ENCODE data around the gene LGALS12. TPM values are rescaled to one million over a fixed set of nuclear protein-coding genes. Genes with fewer than 3 reads are reported as not detected.
A peak's percentile ranks its signal among the peaks of the same experiment; 100 is the strongest.

LGALS12 gene
- total RNA-seq, 1 experiment from 2014 or later = 0.07 TPM

- H3K9me3 ChIP-seq (ENCODE audit: low read length) = peaks cover 7% of the 10 kb centered on the region
- H3K36me3 ChIP-seq (ENCODE audit: low read depth, low read length) = no peaks in the 10 kb centered on the region
- intact Hi-C loops (cut with micrococcal nuclease) = loop anchor here (1.0 to 5.0 kb wide), 4 partner anchors 88 to 258 kb away; no protein-coding TSS in a partner anchor
- ChIA-PET POLR2A (ENCODE audit: unreplicated experiment) (no interaction called here), CTCF (interaction anchor here (0.6 to 1.6 kb wide), 3 partner anchors 29 to 157 kb away, joined by 3 to 9 read pairs (median 9); no protein-coding TSS in a partner anchor)
- H4K20me1 ChIP-seq (ENCODE audit: low read length) = no peaks in the 10 kb centered on the region
- H2AFZ ChIP-seq (ENCODE audit: low read length) = peak overlapping the region; percentile 54
- no peaks in the 10 kb centered on the region for H3K79me2 ChIP-seq (ENCODE audit: low read length)
- no peaks in the 10 kb centered on the region for H3K27me3 ChIP-seq (ENCODE audit: low read length)
- DNase-seq (peak; percentile 86), ATAC-seq (peak; percentile 82)
- no peak overlapping the region for H3K4me3 ChIP-seq (ENCODE audit: low read length)
- TF ChIP-seq CTCF (conservative IDR thresholded peaks at IDR 0.05; ENCODE audit: low read depth, low read length) (peak; percentile 98), EZH2 (IDR thresholded peaks at IDR 0.05; ENCODE audit: low read length, unreplicated experiment) (no peak)
- H3K9me2 ChIP-seq (replicated peaks; ENCODE audit: low read length) = no peaks in the 10 kb centered on the region
- H3F3A ChIP-seq (ENCODE audit: low read length, unreplicated experiment) = no peaks in the 10 kb centered on the region
- 0 out of 2 replicates have a peak, but pooled peaks cover 6% of the 10 kb centered on the region for H3K4me1 ChIP-seq (ENCODE audit: insufficient read depth, low read length)
- no peak overlapping the region for H3K27ac ChIP-seq (ENCODE audit: low read length)
- no peak overlapping the region for H3K9ac ChIP-seq (ENCODE audit: low read length)
- peak overlapping the region; percentile 24; the same call in 1 of the 2 replicates for H3K4me2 ChIP-seq (ENCODE audit: low read length)
- no TSS peak for BruUV-seq (replicated peaks)
Observed at GRCh38 chr11:63478896-63479295, 27.0 kb upstream of the LGALS12 start.

- no peaks in the 10 kb centered on the region for H3K36me3 ChIP-seq (ENCODE audit: low read depth, low read length)
- H3F3A ChIP-seq (ENCODE audit: low read length, unreplicated experiment) = no peaks in the 10 kb centered on the region
- no peak overlapping the region for H3K4me2 ChIP-seq (ENCODE audit: low read length)
- no peaks in the 10 kb centered on the region for H3K79me2 ChIP-seq (ENCODE audit: low read length)
- H3K9me3 ChIP-seq (ENCODE audit: low read length) = peaks cover 7% of the 10 kb centered on the region
- no peaks in the 10 kb centered on the region for H3K9me2 ChIP-seq (replicated peaks; ENCODE audit: low read length)
- H3K4me1 ChIP-seq (ENCODE audit: insufficient read depth, low read length) = 0 out of 2 replicates have a peak, but pooled peaks cover 6% of the 10 kb centered on the region
- no peak for ATAC-seq
- BruUV-seq (replicated peaks) = no TSS peak
- H4K20me1 ChIP-seq (ENCODE audit: low read length) = no peaks in the 10 kb centered on the region
- no peak overlapping the region for H3K4me3 ChIP-seq (ENCODE audit: low read length)
- no peak overlapping the region for H3K27ac ChIP-seq (ENCODE audit: low read length)
- no peak overlapping the region for H2AFZ ChIP-seq (ENCODE audit: low read length)
- CTCF ChIA-PET = no interaction called here
- no peak for DNase-seq
- intact Hi-C loops (cut with micrococcal nuclease) = no loop called here
- H3K9ac ChIP-seq (ENCODE audit: low read length) = no peak overlapping the region
- H3K27me3 ChIP-seq (ENCODE audit: low read length) = no peaks in the 10 kb centered on the region
- TF ChIP-seq EZH2phosphoT487 (IDR thresholded peaks at IDR 0.05; ENCODE audit: borderline replicate concordance, low read length) (no peak), EZH2 (IDR thresholded peaks at IDR 0.05; ENCODE audit: low read length, unreplicated experiment) (no peak), CTCF (conservative IDR thresholded peaks at IDR 0.05; ENCODE audit: low read depth, low read length) (no peak)
- POLR2A ChIA-PET (ENCODE audit: unreplicated experiment) = no interaction called here
Observed at GRCh38 chr11:63480039-63480438, 25.8 kb upstream of the LGALS12 start.

DNA sequence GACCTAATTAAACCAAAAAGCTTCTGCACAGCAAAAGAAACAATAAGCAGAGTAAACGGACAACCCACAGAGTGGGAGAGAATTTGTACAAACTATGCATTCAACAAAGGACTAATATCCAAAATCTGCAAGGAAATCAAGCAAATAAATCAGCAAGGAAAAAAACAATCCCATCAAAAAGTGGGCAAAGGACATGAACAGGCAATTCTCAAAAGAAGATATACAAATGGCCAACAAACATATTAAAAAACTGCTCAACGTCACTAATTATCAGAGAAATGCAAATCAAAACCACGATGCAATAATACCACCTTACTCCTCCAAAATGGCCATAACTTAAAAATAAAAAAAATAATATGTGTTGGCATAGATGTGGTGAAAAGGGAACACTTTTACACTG, 20.1 kb upstream of the LGALS12 start:
- no peak for TF ChIP-seq CTCF (conservative IDR thresholded peaks at IDR 0.05; ENCODE audit: low read depth, low read length)
- no peak for TF ChIP-seq EZH2 (IDR thresholded peaks at IDR 0.05; ENCODE audit: low read length, unreplicated experiment)
- H4K20me1 ChIP-seq (ENCODE audit: low read length) = no peaks in the 10 kb centered on the region
- ATAC-seq (no peak), DNase-seq (no peak)
- H3K27ac ChIP-seq (ENCODE audit: low read length) = no peak overlapping the region
- H3K36me3 ChIP-seq (ENCODE audit: low read depth, low read length) = no peaks in the 10 kb centered on the region
- CTCF ChIA-PET = no interaction called here
- no TSS peak for BruUV-seq (replicated peaks)
- H3K27me3 ChIP-seq (ENCODE audit: low read length) = no peaks in the 10 kb centered on the region
- no peak overlapping the region for H2AFZ ChIP-seq (ENCODE audit: low read length)
- no peak overlapping the region for H3K9ac ChIP-seq (ENCODE audit: low read length)
- no peaks in the 10 kb centered on the region for H3K9me3 ChIP-seq (ENCODE audit: low read length)
- H3K4me3 ChIP-seq (ENCODE audit: low read length) = no peak overlapping the region
- H3K79me2 ChIP-seq (ENCODE audit: low read length) = no peaks in the 10 kb centered on the region
- H3K4me2 ChIP-seq (ENCODE audit: low read length) = no peak overlapping the region
- no peaks in the 10 kb centered on the region for H3K9me2 ChIP-seq (replicated peaks; ENCODE audit: low read length)
- POLR2A ChIA-PET (ENCODE audit: unreplicated experiment) = no interaction called here
- H3F3A ChIP-seq (ENCODE audit: low read length, unreplicated experiment) = no peaks in the 10 kb centered on the region
- no peaks in the 10 kb centered on the region for H3K4me1 ChIP-seq (ENCODE audit: insufficient read depth, low read length)
- intact Hi-C loops (cut with micrococcal nuclease) = no loop called here
